ENCODE results near the gene SMIM35.

SMIM35 gene

GRCh38 chr11:117962826-117963225, 123.9 kb downstream of the SMIM35 start:
- Mint-ChIP-seq H3K9me3 (peaks cover 13 to 21% of the 10 kb centered on the region in 2 donors), H3K27ac (no peak overlapping the region), H3K4me1 (peaks cover 17 to 22% of the 10 kb centered on the region in 2 donors), H3K4me3 (no peak overlapping the region), H3K27me3 (no peaks in the 10 kb centered on the region), H3K36me3 (peaks cover 14 to 21% of the 10 kb centered on the region in 2 donors)
- DNase-seq (no peak), ATAC-seq (replicated peaks) (no peak)

- H3K27me3 Mint-ChIP-seq, result no peaks in the 10 kb centered on the region
- no peak for ATAC-seq (replicated peaks)
Observed at GRCh38 chr11:117961896-117962295, 124.9 kb downstream of the SMIM35 start.

GRCh38 chr11:117960406-117960805, 126.4 kb downstream of the SMIM35 start:
- Mint-ChIP-seq H3K9me3 (peaks cover 23 to 29% of the 10 kb centered on the region in 2 donors), H3K4me1 (peaks cover 17 to 22% of the 10 kb centered on the region in 2 donors), H3K27ac (no peak overlapping the region), H3K36me3 (peaks cover 24 to 29% of the 10 kb centered on the region in 2 donors), H3K4me3 (no peak overlapping the region), H3K27me3 (no peaks in the 10 kb centered on the region)
- no peak for ATAC-seq (replicated peaks)
- no peak for DNase-seq

More at GRCh38 chr11:117961896-117962295, 124.9 kb downstream of the SMIM35 start:
- Mint-ChIP-seq H3K4me3 (no peak overlapping the region), H3K27ac (no peak overlapping the region), H3K4me1 (peaks cover 17 to 22% of the 10 kb centered on the region in 2 donors), H3K9me3 (peaks cover 22 to 29% of the 10 kb centered on the region in 2 donors), H3K36me3 (peaks cover 23 to 29% of the 10 kb centered on the region in 2 donors)
- no peak for DNase-seq

GRCh38 chr11:117959438-117960149, 127.2 kb downstream of the SMIM35 start:
- ATAC-seq (replicated peaks), result peak; percentile 58 to 59
- Mint-ChIP-seq H3K4me1 (peaks cover 17 to 22% of the 10 kb centered on the region in 2 donors), H3K27me3 (no peaks in the 10 kb centered on the region), H3K27ac (peak overlapping the region; percentile 38), H3K4me3 (peak overlapping the region; percentile 30 to 35), H3K9me3 (peaks cover 23 to 29% of the 10 kb centered on the region in 2 donors), H3K36me3 (peaks cover 24 to 29% of the 10 kb centered on the region in 2 donors)
- no peak for DNase-seq

GRCh38 chr11:117958949-117959348, 127.8 kb downstream of the SMIM35 start:
- H3K27ac Mint-ChIP-seq, result no peak overlapping the region
- H3K27me3 Mint-ChIP-seq, result no peaks in the 10 kb centered on the region
- ATAC-seq (replicated peaks), result no peak
- no peak overlapping the region for H3K4me3 Mint-ChIP-seq
- H3K4me1 Mint-ChIP-seq, result peaks cover 17 to 25% of the 10 kb centered on the region in 2 donors
- H3K36me3 Mint-ChIP-seq, result peaks cover 24 to 29% of the 10 kb centered on the region in 2 donors
- no peak for DNase-seq
- H3K9me3 Mint-ChIP-seq, result peaks cover 23 to 29% of the 10 kb centered on the region in 2 donors
